Measurements from ENCODE around the gene BLMH.

The BLMH gene

DNA sequence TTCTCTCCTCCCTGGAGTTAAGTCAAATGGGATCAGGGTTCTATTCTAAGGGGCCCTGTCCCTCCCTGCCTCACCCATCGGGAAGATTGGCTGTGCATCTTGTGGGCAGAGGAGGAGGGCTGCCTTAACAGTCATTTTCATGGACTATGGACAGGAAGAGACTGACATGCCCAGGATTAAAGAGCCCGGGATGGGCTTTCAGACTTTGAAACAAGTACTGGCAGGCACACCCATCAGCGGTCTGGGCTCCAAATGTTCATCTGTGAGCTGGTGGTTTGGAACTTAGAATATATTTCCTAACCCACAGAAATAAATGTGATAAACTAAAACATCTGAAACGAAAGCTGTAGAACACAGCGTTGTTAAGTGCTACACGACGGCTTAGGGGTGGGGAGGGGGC, 62.7 kb downstream of the BLMH start:
- Histone ChIP-seq H3K4me1 (ENCODE audit: insufficient read depth, insufficient read length) (peaks cover 3% of the 10 kb centered on the region), H3K27me3 (ENCODE audit: insufficient read depth, insufficient read length) (peaks cover 13% of the 10 kb centered on the region), H3K9me3 (ENCODE audit: insufficient read depth, low read length) (no peaks in the 10 kb centered on the region), H3K4me3 (ENCODE audit: insufficient read length, low read depth) (no peak overlapping the region), H3K9ac (ENCODE audit: insufficient read length, low read depth) (no peak overlapping the region), H3K36me3 (ENCODE audit: insufficient read depth, insufficient read length, low read length) (no peaks in the 10 kb centered on the region)
- DNase-seq (ENCODE audit: low read depth, low spot score): no peak
- TF ChIP-seq YY1 (IDR thresholded peaks at IDR 0.05; ENCODE audit: insufficient read depth, insufficient read length): no peak
- no peak for TF ChIP-seq SUZ12 (IDR thresholded peaks at IDR 0.05; ENCODE audit: extremely low read depth, insufficient read depth, insufficient read length)
- no peak for TF ChIP-seq ZNF274 (IDR thresholded peaks at IDR 0.05; ENCODE audit: low read depth, low read length)

DNA sequence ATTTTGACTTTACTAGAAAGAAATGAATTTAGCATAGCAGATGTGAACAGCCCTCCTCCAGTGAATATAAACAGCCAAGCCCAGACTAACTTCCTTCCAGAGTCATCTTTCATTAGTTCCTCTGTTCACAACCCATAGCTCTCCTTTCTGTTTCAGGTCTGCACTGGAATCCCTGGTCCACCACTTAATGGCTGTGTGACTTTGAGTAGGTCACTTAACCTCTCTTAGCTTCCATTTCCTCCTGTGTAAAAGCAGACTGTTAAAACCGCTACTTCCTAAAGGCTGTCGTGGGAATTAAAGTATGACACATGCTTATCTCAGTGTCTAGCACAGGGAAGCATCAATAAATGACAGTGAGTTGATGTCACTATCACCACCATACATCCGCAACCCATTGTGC, 63.7 kb downstream of the BLMH start:
- H3K9me3 ChIP-seq (ENCODE audit: insufficient read depth, low read length): no peaks in the 10 kb centered on the region
- no peaks in the 10 kb centered on the region for H3K36me3 ChIP-seq (ENCODE audit: insufficient read depth, insufficient read length, low read length)
- H3K4me3 ChIP-seq (ENCODE audit: insufficient read length, low read depth): no peak overlapping the region
- H3K9ac ChIP-seq (ENCODE audit: insufficient read length, low read depth): no peak overlapping the region
- H3K27me3 ChIP-seq (ENCODE audit: insufficient read depth, insufficient read length): peaks cover 3% of the 10 kb centered on the region
- DNase-seq (ENCODE audit: low read depth, low spot score): no peak
- no peak for TF ChIP-seq YY1 (IDR thresholded peaks at IDR 0.05; ENCODE audit: insufficient read depth, insufficient read length)
- no peak for TF ChIP-seq SUZ12 (IDR thresholded peaks at IDR 0.05; ENCODE audit: extremely low read depth, insufficient read depth, insufficient read length)
- no peak for TF ChIP-seq ZNF274 (IDR thresholded peaks at IDR 0.05; ENCODE audit: low read depth, low read length)
- H3K4me1 ChIP-seq (ENCODE audit: insufficient read depth, insufficient read length): peaks cover 3% of the 10 kb centered on the region

DNA sequence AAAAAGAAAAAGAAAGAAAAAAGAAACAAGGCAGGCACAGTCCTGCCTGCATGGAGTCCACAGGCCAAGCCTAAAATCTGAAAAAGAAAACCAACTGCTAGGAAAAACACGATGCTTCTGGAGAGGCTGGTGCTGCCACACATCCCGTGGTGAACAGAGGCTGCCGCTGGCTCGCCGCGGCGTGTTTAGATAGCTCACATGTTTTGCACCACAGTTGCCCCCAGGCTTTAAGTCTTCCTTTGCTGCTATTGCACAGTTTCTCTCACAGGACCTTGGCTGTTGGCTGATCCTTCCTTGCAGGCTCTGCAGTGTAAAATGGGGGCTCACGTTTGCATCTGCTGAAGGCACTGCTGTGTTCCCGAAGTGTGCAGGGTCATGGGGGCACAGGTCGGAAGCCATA, 64.9 kb downstream of the BLMH start:
- TF ChIP-seq SUZ12 (IDR thresholded peaks at IDR 0.05; ENCODE audit: extremely low read depth, insufficient read depth, insufficient read length) (no peak), YY1 (IDR thresholded peaks at IDR 0.05; ENCODE audit: insufficient read depth, insufficient read length) (no peak), ZNF274 (IDR thresholded peaks at IDR 0.05; ENCODE audit: low read depth, low read length) (no peak)
- Histone ChIP-seq H3K9me3 (ENCODE audit: insufficient read depth, low read length) (no peaks in the 10 kb centered on the region), H3K36me3 (ENCODE audit: insufficient read depth, insufficient read length, low read length) (no peaks in the 10 kb centered on the region), H3K27me3 (ENCODE audit: insufficient read depth, insufficient read length) (no peaks in the 10 kb centered on the region), H3K9ac (ENCODE audit: insufficient read length, low read depth) (no peak overlapping the region), H3K4me1 (ENCODE audit: insufficient read depth, insufficient read length) (peaks cover 3% of the 10 kb centered on the region), H3K4me3 (ENCODE audit: insufficient read length, low read depth) (no peak overlapping the region)
- DNase-seq (ENCODE audit: low read depth, low spot score): no peak

GRCh38 chr17:30225919-30226553, 65.7 kb downstream of the BLMH start:
- H3K9ac ChIP-seq (ENCODE audit: insufficient read length, low read depth): no peak overlapping the region
- no peak for DNase-seq (ENCODE audit: low read depth, low spot score)
- H3K27me3 ChIP-seq (ENCODE audit: insufficient read depth, insufficient read length): no peaks in the 10 kb centered on the region
- peaks cover 3% of the 10 kb centered on the region for H3K4me1 ChIP-seq (ENCODE audit: insufficient read depth, insufficient read length)
- H3K9me3 ChIP-seq (ENCODE audit: insufficient read depth, low read length): no peaks in the 10 kb centered on the region
- H3K36me3 ChIP-seq (ENCODE audit: insufficient read depth, insufficient read length, low read length): no peaks in the 10 kb centered on the region
- H3K4me3 ChIP-seq (ENCODE audit: insufficient read length, low read depth): no peak overlapping the region
- TF ChIP-seq YY1 (IDR thresholded peaks at IDR 0.05; ENCODE audit: insufficient read depth, insufficient read length): no peak
- TF ChIP-seq SUZ12 (IDR thresholded peaks at IDR 0.05; ENCODE audit: extremely low read depth, insufficient read depth, insufficient read length): no peak
- TF ChIP-seq ZNF274 (IDR thresholded peaks at IDR 0.05; ENCODE audit: low read depth, low read length): no peak

DNA sequence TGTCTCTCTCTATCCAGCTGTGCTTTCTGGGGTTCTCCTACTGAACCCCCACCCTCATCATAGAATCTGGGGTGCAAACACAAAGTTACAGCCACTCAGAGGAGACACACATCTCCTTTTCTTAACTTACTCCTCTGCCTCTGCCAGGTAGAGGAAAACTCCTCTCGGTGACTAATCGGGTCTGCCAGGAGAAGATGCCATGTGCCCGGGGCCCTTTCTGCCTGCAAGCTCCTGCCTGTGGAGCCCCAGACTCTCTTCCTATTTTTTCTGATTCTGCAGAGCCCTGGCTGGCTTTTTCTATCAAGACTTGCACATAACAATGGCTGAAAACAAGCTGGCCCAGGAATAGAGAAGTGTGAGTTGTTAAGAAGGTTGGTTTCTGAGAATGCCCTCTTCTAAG, 66.6 kb downstream of the BLMH start:
- no peaks in the 10 kb centered on the region for H3K36me3 ChIP-seq (ENCODE audit: insufficient read depth, insufficient read length, low read length)
- H3K4me3 ChIP-seq (ENCODE audit: insufficient read length, low read depth): no peak overlapping the region
- DNase-seq (ENCODE audit: low read depth, low spot score): no peak
- H3K4me1 ChIP-seq (ENCODE audit: insufficient read depth, insufficient read length): peaks cover 6% of the 10 kb centered on the region
- H3K27me3 ChIP-seq (ENCODE audit: insufficient read depth, insufficient read length): no peaks in the 10 kb centered on the region
- no peaks in the 10 kb centered on the region for H3K9me3 ChIP-seq (ENCODE audit: insufficient read depth, low read length)
- no peak for TF ChIP-seq ZNF274 (IDR thresholded peaks at IDR 0.05; ENCODE audit: low read depth, low read length)
- no peak for TF ChIP-seq YY1 (IDR thresholded peaks at IDR 0.05; ENCODE audit: insufficient read depth, insufficient read length)
- no peak for TF ChIP-seq SUZ12 (IDR thresholded peaks at IDR 0.05; ENCODE audit: extremely low read depth, insufficient read depth, insufficient read length)
- H3K9ac ChIP-seq (ENCODE audit: insufficient read length, low read depth): no peak overlapping the region

- no peak for DNase-seq (ENCODE audit: low read depth, low spot score)
- H3K36me3 ChIP-seq (ENCODE audit: insufficient read depth, insufficient read length, low read length): no peaks in the 10 kb centered on the region
- H3K4me1 ChIP-seq (ENCODE audit: insufficient read depth, insufficient read length): peaks cover 6% of the 10 kb centered on the region
- TF ChIP-seq SUZ12 (IDR thresholded peaks at IDR 0.05; ENCODE audit: extremely low read depth, insufficient read depth, insufficient read length) (no peak), YY1 (IDR thresholded peaks at IDR 0.05; ENCODE audit: insufficient read depth, insufficient read length) (no peak), ZNF274 (IDR thresholded peaks at IDR 0.05; ENCODE audit: low read depth, low read length) (no peak)
- no peak overlapping the region for H3K9ac ChIP-seq (ENCODE audit: insufficient read length, low read depth)
- H3K27me3 ChIP-seq (ENCODE audit: insufficient read depth, insufficient read length): no peaks in the 10 kb centered on the region
- no peak overlapping the region for H3K4me3 ChIP-seq (ENCODE audit: insufficient read length, low read depth)
- no peaks in the 10 kb centered on the region for H3K9me3 ChIP-seq (ENCODE audit: insufficient read depth, low read length)
Measured at GRCh38 chr17:30224419-30224960, 67.3 kb downstream of the BLMH start.

DNA sequence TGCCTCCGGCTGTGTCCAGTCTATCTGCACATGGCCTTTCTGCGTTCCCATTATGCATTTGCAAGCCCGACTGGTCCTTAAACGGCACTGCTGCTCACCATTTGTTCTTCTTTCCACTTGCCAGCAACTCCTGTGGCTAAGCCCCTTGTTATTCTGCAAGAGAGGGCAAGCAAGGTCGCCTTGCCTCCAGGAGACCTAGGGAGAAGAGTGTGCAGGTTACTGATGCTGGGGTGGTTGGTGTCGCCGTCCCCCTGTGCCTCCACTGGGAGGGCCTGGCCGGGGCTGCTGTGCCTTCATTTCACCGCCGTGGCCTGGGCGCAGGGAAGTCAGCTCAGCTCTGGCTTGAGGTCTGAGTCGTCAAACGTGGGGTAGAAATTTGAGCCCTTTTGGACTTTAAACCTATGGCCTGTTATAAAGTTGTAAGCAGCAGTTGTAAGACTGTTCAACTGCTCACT, 69.0 kb downstream of the BLMH start:
- H3K4me3 ChIP-seq (ENCODE audit: insufficient read length, low read depth): no peak overlapping the region
- no peak for DNase-seq (ENCODE audit: low read depth, low spot score)
- no peak for TF ChIP-seq ZNF274 (IDR thresholded peaks at IDR 0.05; ENCODE audit: low read depth, low read length)
- TF ChIP-seq YY1 (IDR thresholded peaks at IDR 0.05; ENCODE audit: insufficient read depth, insufficient read length): no peak
- TF ChIP-seq SUZ12 (IDR thresholded peaks at IDR 0.05; ENCODE audit: extremely low read depth, insufficient read depth, insufficient read length): no peak
- H3K9ac ChIP-seq (ENCODE audit: insufficient read length, low read depth): no peak overlapping the region
- no peaks in the 10 kb centered on the region for H3K36me3 ChIP-seq (ENCODE audit: insufficient read depth, insufficient read length, low read length)
- peaks cover 6% of the 10 kb centered on the region for H3K4me1 ChIP-seq (ENCODE audit: insufficient read depth, insufficient read length)
- no peaks in the 10 kb centered on the region for H3K27me3 ChIP-seq (ENCODE audit: insufficient read depth, insufficient read length)
- H3K9me3 ChIP-seq (ENCODE audit: insufficient read depth, low read length): no peaks in the 10 kb centered on the region

All from NT2/D1 (cell line).